Loucy (cell line): ENCODE measurements around the gene GAB2.

Experiments
- H2AFZ ChIP-seq: fragments of 200-600 bp; sonication (generic); 2 replicates; pipeline ENCODE4 v1.6.0; 2016; ENCODE audit warnings: antibody characterized with exemption, mild to moderate bottlenecking, low read length, moderate library complexity
- H3F3A ChIP-seq: fragments of 200-600 bp; 2 replicates; pipeline ENCODE4 v1.6.0; 2016; ENCODE audit warnings: antibody characterized with exemption, low read depth, mild to moderate bottlenecking
- H3K27me3 ChIP-seq: fragments of 200-600 bp; sonication (generic); 2 replicates; pipeline ENCODE4 v1.6.1; 2014; ENCODE audit warnings: low read length, mild to moderate bottlenecking; ENCODE audit not compliant: insufficient read depth, poor library complexity, severe bottlenecking
- H3K36me3 ChIP-seq: fragments of 200-600 bp; sonication (generic); 2 replicates; pipeline ENCODE4 v1.6.1; 2016; ENCODE audit warnings: low read length; ENCODE audit not compliant: insufficient read depth
- H3K4me1 ChIP-seq: fragments of 200-600 bp; sonication (generic); 2 replicates; pipeline ENCODE4 v1.5.1; 2014; ENCODE audit warnings: low read length, mild to moderate bottlenecking; ENCODE audit not compliant: insufficient read depth, poor library complexity, severe bottlenecking
- H3K4me2 ChIP-seq: fragments of 200-600 bp; sonication (generic); 2 replicates; pipeline ENCODE4 v1.6.0; 2014; ENCODE audit warnings: antibody characterized with exemption, low read length, low read depth, mild to moderate bottlenecking; ENCODE audit not compliant: poor library complexity, severe bottlenecking
- H3K4me3 ChIP-seq: fragments of 200-600 bp; sonication (generic); 2 replicates; pipeline ENCODE4 v1.5.1; 2014; ENCODE audit warnings: low read length, mild to moderate bottlenecking, mixed read lengths; ENCODE audit not compliant: poor library complexity, severe bottlenecking
- H3K79me2 ChIP-seq: fragments of 200-600 bp; sonication (generic); 2 replicates; pipeline ENCODE4 v1.6.1; 2014; ENCODE audit warnings: low read length; ENCODE audit not compliant: insufficient read depth
- H3K9ac ChIP-seq: fragments of 200-600 bp; sonication (generic); 2 replicates; pipeline ENCODE4 v1.6.0; 2014; ENCODE audit warnings: mild to moderate bottlenecking, low read depth, low read length, moderate library complexity; ENCODE audit not compliant: poor library complexity, severe bottlenecking
- H3K9me2 ChIP-seq: fragments of 200-600 bp; sonication (generic); replicated peaks from 2 replicates; pipeline ENCODE4 v1.6.1; 2016; ENCODE audit warnings: low read depth, low read length, mixed read lengths
- H3K9me3 ChIP-seq: fragments of 200-600 bp; sonication (generic); 2 replicates; pipeline ENCODE4 v1.6.1; 2014; ENCODE audit warnings: mild to moderate bottlenecking, antibody characterized with exemption, low read length, low read depth; ENCODE audit not compliant: insufficient read depth
- H4K20me1 ChIP-seq: fragments of 200-600 bp; sonication (generic); 2 replicates; pipeline ENCODE4 v1.6.0; 2014; ENCODE audit warnings: antibody characterized with exemption, low read length, mild to moderate bottlenecking; ENCODE audit not compliant: insufficient read depth, poor library complexity, severe bottlenecking
- CTCF ChIP-seq: fragments of 200-600 bp; sonication (generic); conservative IDR thresholded peaks from 2 replicates; pipeline ENCODE4 v1.5.1; 2014; ENCODE audit warnings: mild to moderate bottlenecking, antibody characterized with exemption, low read length
- EZH2phosphoT487 ChIP-seq: fragments of 200-600 bp; IDR thresholded peaks from 2 replicates; pipeline ENCODE4 v1.6.1; 2018; ENCODE audit warnings: antibody characterized with exemption, mild to moderate bottlenecking, moderate library complexity, borderline replicate concordance

GAB2 gene

GRCh38 chr11:78425399-78426070, 7.9 kb upstream of the GAB2 start:
- Histone ChIP-seq H3K9ac (no peak overlapping the region), H3K9me2 (no peaks in the 10 kb centered on the region), H2AFZ (no peak overlapping the region), H3K9me3 (no peaks in the 10 kb centered on the region), H4K20me1 (no peaks in the 10 kb centered on the region), H3K36me3 (no peaks in the 10 kb centered on the region), H3K4me1 (peaks cover 34% of the 10 kb centered on the region), H3K27me3 (no peaks in the 10 kb centered on the region), H3K4me3 (no peak overlapping the region), H3K4me2 (no peak overlapping the region), H3F3A (no peaks in the 10 kb centered on the region), H3K79me2 (no peaks in the 10 kb centered on the region)
- TF ChIP-seq EZH2phosphoT487 (no peak), CTCF (no peak)

- H3K4me1 ChIP-seq, result peaks cover 31% of the 10 kb centered on the region
- no peaks in the 10 kb centered on the region for H3K79me2 ChIP-seq
- no peaks in the 10 kb centered on the region for H3K9me3 ChIP-seq
- H3K9ac ChIP-seq, result no peak overlapping the region
- no peaks in the 10 kb centered on the region for H3K27me3 ChIP-seq
- no peaks in the 10 kb centered on the region for H4K20me1 ChIP-seq
- no peak overlapping the region for H2AFZ ChIP-seq
- TF ChIP-seq CTCF (no peak), EZH2phosphoT487 (no peak)
- H3K4me2 ChIP-seq, result no peak overlapping the region
- H3K36me3 ChIP-seq, result no peaks in the 10 kb centered on the region
- H3K9me2 ChIP-seq, result no peaks in the 10 kb centered on the region
- H3F3A ChIP-seq, result no peaks in the 10 kb centered on the region
- no peak overlapping the region for H3K4me3 ChIP-seq
Observed at GRCh38 chr11:78424334-78425270, 7.0 kb upstream of the GAB2 start.

- Histone ChIP-seq H3K79me2 (no peaks in the 10 kb centered on the region), H3K9ac (no peak overlapping the region), H3K4me3 (no peak overlapping the region), H3K4me1 (peaks cover 24% of the 10 kb centered on the region), H3K4me2 (no peak overlapping the region), H3K9me2 (no peaks in the 10 kb centered on the region), H3K27me3 (no peaks in the 10 kb centered on the region), H3K36me3 (no peaks in the 10 kb centered on the region), H3F3A (no peaks in the 10 kb centered on the region), H4K20me1 (no peaks in the 10 kb centered on the region), H3K9me3 (no peaks in the 10 kb centered on the region), H2AFZ (no peak overlapping the region)
- TF ChIP-seq EZH2phosphoT487 (no peak), CTCF (no peak)
Observed at GRCh38 chr11:78423241-78423640, 5.6 kb upstream of the GAB2 start.
